Left renal cortex interstitium (tissue), 4 donors: ENCODE results near the gene DHH. TPM values are rescaled to one million over a fixed set of nuclear protein-coding genes. Genes with fewer than 3 reads are reported as not detected.
"Not testable (repeated sequence)": the region's sequence is repeated elsewhere in the genome, so short reads cannot be mapped to it uniquely, and the experiment has no call there.

ENCODE experiments used
- DNase-seq, 4 donors: peaks; one replicate each; pipeline ENCODE4 v3.0.0-alpha.2; 2013; ENCODE audit warnings: low read depth in 4 of 4, low spot score in 2 of 4, missing footprints in 1 of 4
- polyA plus RNA-seq, 4 donors: library from polyadenylated mRNA; unstranded; fragments of 120-200 nt; gene quantifications; one replicate each; pipeline ENCODE4 v1.2.1, GENCODE V29; 2013; ENCODE audit not compliant: insufficient read length in 4 of 4

DHH gene
- polyA plus RNA-seq, 4 donors = 0.30 to 0.55 (median 0.50) TPM

GRCh38 chr12:49079793-49080192 lies 14.8 kb downstream of the DHH start:
- no peak for DNase-seq

- DNase-seq = no peak
Observed at GRCh38 chr12:49070971-49071370, 23.6 kb downstream of the DHH start.

DNA sequence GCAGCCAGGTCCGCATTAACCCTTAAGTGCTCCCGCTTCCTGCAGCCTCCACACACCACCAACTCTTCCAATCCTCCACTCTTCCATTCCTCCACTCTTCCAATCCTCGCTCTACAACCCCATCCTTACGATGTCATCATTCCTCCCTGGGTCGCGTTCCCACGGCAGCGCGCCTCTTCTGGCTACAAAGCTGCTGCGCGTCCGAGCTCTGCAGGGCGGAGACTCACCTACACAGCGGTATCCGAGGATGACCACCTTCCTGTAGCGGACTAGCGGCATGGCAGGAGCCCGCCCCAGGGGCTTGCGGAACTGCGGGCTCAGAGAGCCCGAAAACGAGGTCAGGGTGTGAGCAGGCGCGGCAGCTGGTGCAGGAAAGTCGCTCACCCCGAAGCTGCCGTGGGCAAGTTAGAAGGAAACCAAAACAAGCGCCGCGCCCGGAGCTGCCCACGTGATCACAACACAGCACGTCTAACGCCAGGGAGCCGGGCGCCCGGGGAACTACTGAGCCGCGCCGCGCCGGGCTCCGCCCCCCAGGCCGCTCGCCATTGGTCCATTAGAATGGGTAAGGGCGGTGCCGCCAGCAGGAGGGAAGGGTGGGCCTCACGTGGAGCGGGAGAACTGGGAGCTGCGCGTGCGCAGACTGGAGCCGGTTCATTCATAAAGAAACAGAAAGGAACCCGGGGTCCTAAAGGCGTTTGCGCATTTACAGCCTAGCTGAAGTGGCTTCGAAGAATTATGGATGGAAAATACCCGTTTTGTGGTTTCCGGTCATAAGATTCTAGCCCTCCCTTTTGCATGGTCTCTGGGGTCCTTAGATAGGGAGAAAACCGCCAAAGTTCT lies 24.9 kb downstream of the DHH start, which contains the start of gene RHEBL1:
RHEBL1 (minus strand) TSS at position 473 of the 840 bp plus-strand sequence; CDS start at position 279, 194 bp downstream.
- peak in 3 of 4 donors; percentile 88 to 93 (median 90) for DNase-seq

- no peak for DNase-seq
Observed at GRCh38 chr12:49068879-49069506, 25.6 kb downstream of the DHH start.

- no peak for DNase-seq
Observed at GRCh38 chr12:49066120-49066519, 28.5 kb downstream of the DHH start.

DNA sequence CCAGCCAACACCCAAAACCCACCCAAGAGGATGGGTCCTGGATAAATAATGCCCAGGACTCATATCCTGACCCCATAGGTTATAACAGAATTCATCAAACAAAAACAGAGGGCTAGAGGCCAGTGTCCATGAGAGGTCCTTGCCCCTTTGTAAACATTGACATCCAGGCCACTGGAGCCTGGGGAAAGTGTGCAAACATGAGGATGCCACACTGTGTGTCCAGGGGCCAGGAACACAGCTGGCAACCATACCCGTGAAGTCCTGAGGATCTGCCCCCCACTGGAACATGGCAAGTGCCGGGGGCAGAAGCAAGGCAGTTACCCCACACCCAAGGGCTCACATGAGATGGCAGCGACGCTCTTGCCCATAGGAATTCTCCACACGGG lies 29.8 kb downstream of the DHH start:
- no peak for DNase-seq

- DNase-seq = not testable (repeated sequence)
Observed at GRCh38 chr12:49061916-49062315, 32.7 kb downstream of the DHH start.

DNA sequence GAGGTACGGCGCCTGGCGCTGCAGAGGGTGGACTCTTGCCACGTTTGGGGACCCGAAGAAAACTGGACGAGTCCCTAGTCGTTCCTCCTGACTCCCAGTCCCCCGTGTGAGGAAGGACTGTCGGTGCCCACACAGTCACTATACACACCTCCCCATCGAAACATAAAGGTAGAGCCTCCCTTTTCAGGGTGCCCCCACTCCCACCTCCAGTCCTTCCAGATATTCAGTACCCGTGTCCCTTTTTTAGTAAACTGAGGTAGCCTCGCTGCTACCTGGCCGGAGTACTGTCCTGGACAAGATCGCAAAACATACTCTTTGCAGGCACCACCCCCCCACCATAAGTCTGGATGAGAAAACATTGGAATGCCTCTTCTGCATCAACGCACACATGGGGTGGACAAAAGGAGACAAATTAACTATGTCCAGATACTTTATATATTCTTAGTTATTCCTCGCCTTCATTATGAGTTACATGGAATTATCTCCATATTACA lies 33.4 kb downstream of the DHH start:
- DNase-seq = no peak

- DNase-seq = peak; percentile 89 to 95 (median 94)
Observed at GRCh38 chr12:49060237-49061156, 34.1 kb downstream of the DHH start, which contains the start of gene KMT2D. KMT2D (minus strand) TSS chr12:49060794; CDS start chr12:49055324, 5,470 bp downstream.

GRCh38 chr12:49059299-49060171 lies 35.1 kb downstream of the DHH start:
- no peak for DNase-seq

DNA sequence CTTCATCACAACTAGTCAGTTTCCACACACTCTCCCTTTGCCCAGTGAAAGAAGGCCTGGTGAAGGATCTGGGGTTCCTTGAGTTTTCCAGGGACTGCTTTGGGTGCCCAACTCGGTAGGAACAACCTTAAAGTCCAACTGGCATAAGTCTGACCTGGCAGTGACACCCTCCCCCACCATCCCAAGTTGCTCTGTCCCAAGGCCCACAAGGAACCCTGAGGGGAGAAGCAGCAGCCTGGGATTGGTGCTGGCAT lies 35.6 kb downstream of the DHH start:
- DNase-seq = no peak

DNA sequence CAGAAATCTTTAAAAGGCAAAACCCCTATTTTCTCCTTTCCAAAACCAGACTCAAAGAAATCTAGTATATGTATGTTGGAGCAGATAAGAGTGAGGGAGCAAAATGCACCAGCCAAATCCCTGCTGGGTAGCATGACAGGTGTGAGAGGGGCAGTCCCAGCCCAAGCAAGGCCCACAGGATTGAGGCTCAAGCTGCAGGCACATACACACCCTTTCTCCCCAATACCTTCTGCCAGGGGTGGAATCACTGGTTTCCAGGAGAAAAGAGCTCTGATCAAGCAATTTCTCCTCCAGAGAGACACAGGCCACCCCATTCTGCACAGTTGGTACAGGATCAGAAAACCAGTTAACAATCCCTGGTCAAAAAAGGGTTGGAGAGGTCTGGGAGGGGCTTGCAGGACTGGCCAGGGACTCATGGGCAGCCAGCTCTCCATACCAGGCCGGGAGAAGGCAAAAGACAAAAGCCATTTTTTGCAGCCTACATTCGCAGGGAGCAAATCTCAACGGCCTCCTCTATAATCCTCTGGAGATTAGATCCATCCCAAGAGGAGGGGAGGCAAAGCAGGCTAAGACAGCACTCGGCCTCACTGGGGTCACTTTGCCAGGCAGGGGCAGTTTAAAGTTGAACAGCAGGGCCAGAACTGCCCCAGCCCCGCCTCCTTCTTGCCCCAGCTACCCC lies 36.1 kb downstream of the DHH start:
- no peak for DNase-seq

- no peak for DNase-seq
Observed at GRCh38 chr12:49057888-49058287, 36.7 kb downstream of the DHH start.

DNA sequence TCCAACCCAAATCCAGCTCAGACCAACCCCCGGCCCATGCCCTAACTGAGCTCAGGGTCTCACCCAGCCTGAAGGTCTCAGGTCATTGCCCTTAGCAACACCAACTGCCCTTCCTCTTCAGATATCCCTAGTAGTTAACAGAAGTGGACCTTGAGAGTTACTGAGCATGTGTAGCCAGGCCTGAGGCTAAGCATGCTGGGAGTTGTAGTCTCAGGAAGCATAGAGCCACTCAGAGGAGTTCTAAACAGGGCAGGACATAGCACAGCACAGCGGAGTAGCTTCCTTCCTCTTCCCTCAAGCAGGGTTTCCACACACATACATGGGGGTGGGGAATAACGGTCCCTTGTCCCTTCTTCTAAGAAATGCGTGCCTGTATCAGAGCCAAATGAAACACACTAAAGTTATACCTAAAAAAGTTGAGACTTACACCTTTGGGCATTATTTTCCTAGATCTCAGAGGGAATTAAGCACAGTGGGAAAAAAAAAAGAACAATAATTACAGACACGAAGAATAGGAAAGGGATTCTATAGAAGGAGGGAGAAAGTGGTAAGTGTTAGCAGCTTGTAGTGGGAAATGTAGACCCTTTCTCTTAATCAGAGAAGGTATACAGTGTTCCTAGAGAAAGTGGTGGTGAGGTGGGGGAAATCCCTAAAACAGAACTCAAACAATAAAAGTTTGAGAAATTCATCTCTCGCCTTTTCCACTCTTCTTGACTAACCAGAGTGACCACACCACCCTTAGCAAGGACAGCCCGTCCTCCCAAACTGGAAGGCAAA lies 38.4 kb downstream of the DHH start:
- DNase-seq = no peak

GRCh38 chr12:49055092-49055491 lies 39.5 kb downstream of the DHH start:
- DNase-seq = no peak

DNA sequence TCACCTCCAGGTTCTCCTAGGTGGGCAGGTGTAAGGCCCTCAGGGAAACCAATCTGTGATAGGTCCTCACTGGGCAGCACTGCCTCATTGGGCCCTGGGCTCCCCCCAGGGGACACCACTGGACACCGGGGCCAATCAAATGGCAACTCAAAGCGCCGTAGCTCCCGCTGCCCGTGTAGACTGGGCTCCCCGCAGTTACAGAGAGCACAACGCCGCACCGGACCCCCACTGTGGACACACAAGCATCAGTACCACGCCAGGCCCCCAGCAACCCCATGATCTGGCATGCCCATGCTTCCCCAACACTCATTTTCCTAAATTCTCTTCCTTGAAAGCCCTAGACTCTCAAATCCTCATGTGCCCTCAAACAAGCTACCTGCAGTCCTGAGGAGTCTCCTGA lies 40.1 kb downstream of the DHH start:
- DNase-seq = no peak

DNA sequence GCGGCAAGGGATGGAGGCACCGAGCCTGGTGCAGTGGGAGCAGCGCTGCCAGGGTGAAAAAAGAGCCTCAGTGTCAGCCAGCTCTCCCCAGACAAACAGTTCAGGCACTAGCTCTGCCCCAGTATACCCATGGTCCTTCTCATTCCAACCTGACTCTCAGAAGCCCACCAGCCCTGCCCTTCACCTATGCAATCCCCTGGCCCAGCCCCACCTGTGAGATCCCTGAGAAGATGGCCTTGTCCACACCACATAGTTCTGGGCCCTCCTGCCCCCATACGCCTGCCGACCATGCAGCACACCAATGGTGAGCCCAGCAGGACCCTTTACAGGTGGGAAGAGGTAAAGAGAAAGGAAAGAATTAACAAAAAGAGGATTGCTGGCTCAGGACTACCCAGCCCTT lies 40.5 kb downstream of the DHH start:
- no peak for DNase-seq

DNA sequence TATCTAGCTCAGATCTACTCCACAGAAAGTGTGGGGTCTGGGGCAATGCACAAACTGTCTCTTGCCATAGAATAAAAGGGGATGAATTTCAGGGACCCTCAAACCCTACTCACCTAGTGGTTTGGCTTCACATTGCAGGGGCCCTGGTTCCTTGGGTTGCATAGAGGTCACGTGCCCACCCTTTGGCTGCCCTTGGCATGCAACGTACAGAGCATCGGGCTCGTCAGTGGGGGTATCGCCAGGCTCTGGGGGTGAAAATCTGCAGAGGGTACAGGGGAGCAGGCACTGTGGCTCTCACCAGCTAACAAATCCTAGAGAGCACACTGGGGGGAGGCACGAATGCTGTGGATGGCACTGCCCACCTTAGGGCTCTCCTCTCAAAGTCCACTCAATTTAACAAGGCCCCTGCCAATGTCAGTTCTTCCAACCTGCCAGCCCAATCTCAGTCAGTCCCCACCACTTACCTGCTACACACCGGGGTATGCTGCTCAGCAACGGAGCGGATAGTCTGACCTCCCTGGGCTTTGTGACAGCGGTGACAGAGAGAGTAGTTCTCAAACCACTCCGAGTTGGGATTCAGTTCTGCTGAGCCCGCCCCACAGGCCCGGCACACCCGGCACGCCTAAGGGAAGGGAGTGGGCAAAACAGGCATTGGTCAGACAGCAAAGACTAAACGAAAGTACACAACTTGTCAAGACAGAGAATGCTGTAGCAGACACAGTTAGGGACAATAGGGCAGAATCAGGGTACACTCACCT lies 42.0 kb downstream of the DHH start:
- no peak for DNase-seq
